GM18505 (cell line): Measurements from ENCODE around the gene ITGB3.

Experiments
- ATAC-seq: cut with Tn5 transposase; IDR thresholded peaks from one replicate; pipeline ENCODE4 v1.9.1; 2021; ENCODE audit not compliant: unreplicated experiment
- POLR2A ChIP-seq: IDR thresholded peaks from 4 replicates; pipeline ENCODE4 v1.6.1; 2011; ENCODE audit warnings: borderline replicate concordance; ENCODE audit not compliant: insufficient read depth, insufficient read length; ENCODE audit errors: extremely low read depth

Gene ITGB3

GRCh38 chr17:47300718-47301117 is 47.1 kb downstream of the ITGB3 start:
- no peak for ATAC-seq
- TF ChIP-seq POLR2A = no peak

GRCh38 chr17:47301161-47301560 is 47.5 kb downstream of the ITGB3 start:
- TF ChIP-seq POLR2A = no peak
- ATAC-seq = no peak

- TF ChIP-seq POLR2A = no peak
- ATAC-seq = no peak
Measured at GRCh38 chr17:47301831-47302230, 48.2 kb downstream of the ITGB3 start.

- TF ChIP-seq POLR2A = no peak
- ATAC-seq = no peak
Measured at GRCh38 chr17:47304186-47304585, 50.6 kb downstream of the ITGB3 start.

- no peak for ATAC-seq
- no peak for TF ChIP-seq POLR2A
Measured at GRCh38 chr17:47305302-47305923, 51.8 kb downstream of the ITGB3 start.

- ATAC-seq = no peak
- TF ChIP-seq POLR2A = no peak
Measured at GRCh38 chr17:47310186-47310733, 56.6 kb downstream of the ITGB3 start.

- TF ChIP-seq POLR2A = no peak
- no peak for ATAC-seq
Measured at GRCh38 chr17:47311420-47311819, 57.8 kb downstream of the ITGB3 start.

GRCh38 chr17:47315451-47316266 is 62.0 kb downstream of the ITGB3 start:
- no peak for ATAC-seq
- TF ChIP-seq POLR2A = no peak

- no peak for ATAC-seq
- TF ChIP-seq POLR2A = no peak
Measured at GRCh38 chr17:47316311-47316710, 62.7 kb downstream of the ITGB3 start.

GRCh38 chr17:47317119-47317518 is 63.5 kb downstream of the ITGB3 start:
- no peak for ATAC-seq
- no peak for TF ChIP-seq POLR2A

- no peak for ATAC-seq
Measured at GRCh38 chr17:47318197-47318918, 64.7 kb downstream of the ITGB3 start.

GRCh38 chr17:47320879-47321502 is 67.4 kb downstream of the ITGB3 start:
- no peak for TF ChIP-seq POLR2A

More at GRCh38 chr17:47318197-47318918, 64.7 kb downstream of the ITGB3 start:
- TF ChIP-seq POLR2A = no peak

More at GRCh38 chr17:47320879-47321502, 67.4 kb downstream of the ITGB3 start:
- no peak for ATAC-seq
